22Rv1 (cell line): ENCODE results near the gene DPEP2.

ENCODE experiments used
- CTCF ChIP-seq: fragments of 450-650 bp; IDR thresholded peaks from 2 replicates; pipeline ENCODE4 v1.5.1; 2017; ENCODE audit warnings: mild to moderate bottlenecking
- ZFX ChIP-seq: fragments of 450-650 bp; IDR thresholded peaks from 2 replicates; pipeline ENCODE4 v1.6.1; 2017; ENCODE audit warnings: antibody characterized with exemption, borderline replicate concordance

GRCh38 chr16:67941469-67942199 lies 57.6 kb downstream of the DPEP2 start:
- no peak for TF ChIP-seq CTCF
- TF ChIP-seq ZFX = no peak
